HG03575 (cell line): ENCODE measurements around the gene PGS1.

Experiments
- ATAC-seq: cut with Tn5 transposase; IDR thresholded peaks from one replicate; pipeline ENCODE4 v1.9.1; 2021; ENCODE audit not compliant: unreplicated experiment, insufficient number of reproducible peaks, low FRiP score; ENCODE audit errors: extremely low read depth

Gene PGS1

GRCh38 chr17:78417531-78417909 lies 39.1 kb downstream of the PGS1 start:
- no peak for ATAC-seq

GRCh38 chr17:78418326-78419026 lies 40.0 kb downstream of the PGS1 start:
- no peak for ATAC-seq

GRCh38 chr17:78419970-78420815 lies 41.7 kb downstream of the PGS1 start:
- no peak for ATAC-seq

GRCh38 chr17:78421084-78421533 lies 42.7 kb downstream of the PGS1 start:
- no peak for ATAC-seq

- ATAC-seq, result no peak
These were observed 43.3 kb downstream of the PGS1 start for GRCh38 chr17:78421534-78422266.

- no peak for ATAC-seq
These were observed 43.8 kb downstream of the PGS1 start for GRCh38 chr17:78422267-78422605.

GRCh38 chr17:78422872-78423588 lies 44.6 kb downstream of the PGS1 start:
- no peak for ATAC-seq

- ATAC-seq, result no peak
These were observed 45.7 kb downstream of the PGS1 start for GRCh38 chr17:78423961-78424675.

GRCh38 chr17:78425429-78425828 lies 47.0 kb downstream of the PGS1 start:
- ATAC-seq, result no peak

GRCh38 chr17:78426293-78426879 lies 47.9 kb downstream of the PGS1 start:
- ATAC-seq, result no peak

- no peak for ATAC-seq
These were observed 48.7 kb downstream of the PGS1 start for GRCh38 chr17:78427140-78427539.

GRCh38 chr17:78428025-78428575 lies 49.7 kb downstream of the PGS1 start:
- ATAC-seq, result no peak

- ATAC-seq, result no peak
These were observed 50.6 kb downstream of the PGS1 start for GRCh38 chr17:78428836-78429617.

GRCh38 chr17:78429618-78429995 lies 51.2 kb downstream of the PGS1 start:
- no peak for ATAC-seq

- ATAC-seq, result no peak
These were observed 52.6 kb downstream of the PGS1 start for GRCh38 chr17:78430892-78431691.

GRCh38 chr17:78431692-78431958 lies 53.2 kb downstream of the PGS1 start:
- ATAC-seq, result no peak
